Bone marrow (tissue), 2 donors: ENCODE measurements around the gene PPM1B.
"Not testable (repeated sequence)": the region's sequence is repeated elsewhere in the genome, so short reads cannot be mapped to it uniquely, and the experiment has no call there.

ENCODE experiments used
- DNase-seq, 2 donors: peaks; one replicate each; lab custom pipeline; 2025; lab: John Stamatoyannopoulos, UW

The PPM1B gene

DNA sequence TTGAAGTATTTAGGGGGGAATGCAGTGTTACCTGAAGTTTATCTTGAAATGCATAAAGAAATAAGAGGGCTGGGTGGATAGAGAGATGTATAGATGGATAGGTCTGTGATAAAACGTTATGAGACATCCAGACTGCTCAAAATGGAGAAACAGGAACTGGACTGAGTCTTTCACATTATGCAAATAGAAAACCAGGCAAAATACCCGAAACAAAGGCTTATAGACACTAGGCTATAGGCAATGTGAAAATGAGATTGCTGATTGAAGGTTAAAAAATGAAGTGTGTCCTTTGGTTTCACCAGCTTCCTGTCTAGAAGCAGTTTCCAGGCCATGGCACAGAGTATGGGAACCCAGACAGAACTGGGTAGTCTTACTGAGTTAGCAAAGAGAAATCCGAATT is 81.7 kb downstream of the PPM1B start:
- no peak for DNase-seq

DNA sequence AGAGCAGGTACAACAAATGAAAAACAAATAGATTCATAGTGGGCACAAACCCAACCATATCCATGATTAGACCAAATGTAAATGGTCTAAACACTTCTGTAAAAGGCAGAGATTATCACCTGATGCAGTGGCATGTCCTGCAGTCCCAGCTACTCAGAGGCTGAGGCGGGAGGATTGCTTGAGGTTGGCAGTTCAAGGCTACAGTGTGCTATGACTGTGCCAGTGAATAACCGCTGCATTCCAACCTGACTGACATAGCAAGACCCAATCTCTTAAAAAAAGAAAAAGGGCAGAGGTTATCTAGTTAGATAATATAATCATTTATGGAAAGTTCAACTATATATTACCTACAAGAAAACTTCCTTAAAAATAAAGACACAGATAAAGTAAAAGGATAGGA is 85.3 kb downstream of the PPM1B start:
- no peak for DNase-seq

DNA sequence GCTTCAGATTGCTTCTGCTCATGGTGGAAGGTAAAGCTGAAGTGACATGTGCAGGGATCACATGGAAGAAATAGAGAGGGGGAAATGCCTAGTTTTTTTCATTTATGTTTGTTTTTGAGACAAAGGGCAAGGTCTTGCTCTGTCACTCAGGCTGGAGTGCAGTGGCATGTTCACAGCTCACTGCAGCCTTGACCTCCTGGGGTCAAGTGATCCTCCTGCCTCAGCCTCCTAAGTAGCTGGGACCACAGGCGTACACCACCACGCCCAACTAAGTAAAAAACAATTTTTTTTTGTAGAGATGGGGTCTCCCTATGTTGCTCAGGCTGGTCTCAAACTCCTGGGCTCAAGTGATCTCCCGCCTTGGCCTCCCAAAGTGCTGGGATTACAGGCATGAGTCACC is 87.0 kb downstream of the PPM1B start:
- not testable (repeated sequence) for DNase-seq

DNA sequence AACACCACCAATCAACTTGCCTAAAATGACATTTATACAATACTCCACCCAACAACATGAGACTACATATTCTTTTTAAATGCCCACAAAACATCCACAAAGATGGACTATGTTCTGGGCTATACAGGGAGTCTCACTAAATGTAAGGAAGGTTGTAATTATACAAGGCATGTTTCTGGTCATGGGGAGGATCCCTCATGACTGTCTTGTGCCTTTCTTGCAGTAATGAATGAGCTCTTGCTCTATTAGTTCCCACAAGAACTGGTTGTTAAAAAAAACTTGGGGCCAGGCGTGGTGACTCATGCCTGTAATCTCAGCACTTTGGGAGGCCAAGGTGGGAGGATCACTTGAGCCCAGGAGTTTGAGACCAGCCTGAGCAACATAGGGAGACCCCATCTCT is 89.1 kb downstream of the PPM1B start:
- DNase-seq = not testable (repeated sequence)

DNA sequence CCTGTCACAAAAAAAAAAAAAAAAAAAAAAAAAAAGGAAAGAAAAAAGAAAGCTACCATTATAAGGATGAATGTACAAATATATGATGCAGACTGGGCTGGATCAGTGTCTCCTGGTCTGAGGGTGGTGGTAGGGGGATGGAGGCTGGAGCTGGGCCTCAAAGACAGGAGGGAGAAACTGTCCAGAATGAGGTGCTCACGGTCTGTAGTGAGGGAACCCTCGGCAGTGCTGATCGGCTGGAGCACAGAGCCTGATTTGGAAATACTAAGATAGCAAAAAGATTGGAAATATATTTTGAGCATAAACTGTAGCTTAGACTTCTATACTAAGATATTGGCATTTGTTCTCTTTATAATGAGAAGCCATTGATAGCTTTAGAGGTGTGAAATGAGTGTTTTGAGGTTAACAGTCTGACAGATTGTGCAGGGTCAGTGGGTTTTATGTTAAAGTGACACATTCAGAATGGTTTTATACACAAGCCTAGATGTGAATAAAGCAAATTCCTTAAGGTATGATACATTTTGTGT is 98.7 kb downstream of the PPM1B start:
- DNase-seq = no peak

- no peak for DNase-seq
Observed at GRCh38 chr2:44267796-44268648, 99.3 kb downstream of the PPM1B start.

- DNase-seq = no peak
Observed at GRCh38 chr2:44269831-44270230, 101.2 kb downstream of the PPM1B start.

DNA sequence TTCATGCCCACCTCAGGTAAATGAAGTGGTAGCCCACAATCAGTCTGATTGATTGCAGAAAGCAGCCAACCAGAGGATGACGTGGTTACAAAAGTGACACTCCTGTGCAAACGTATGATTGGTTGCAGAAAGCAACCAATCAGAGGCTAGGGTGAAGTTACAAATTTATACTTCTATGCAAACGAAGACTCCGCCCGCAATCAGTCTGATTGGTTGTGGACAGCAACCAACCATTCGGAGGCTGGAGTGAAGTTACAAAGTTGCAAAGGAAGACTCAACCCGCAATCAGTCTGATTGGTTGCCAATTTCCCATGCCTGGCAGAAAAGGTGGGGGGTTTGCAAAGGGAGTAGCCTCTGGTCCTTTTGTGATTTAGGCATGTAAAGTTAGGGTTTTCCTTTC is 102.6 kb downstream of the PPM1B start:
- DNase-seq = no peak

GRCh38 chr2:44273076-44273475 is 104.4 kb downstream of the PPM1B start:
- DNase-seq = no peak

DNA sequence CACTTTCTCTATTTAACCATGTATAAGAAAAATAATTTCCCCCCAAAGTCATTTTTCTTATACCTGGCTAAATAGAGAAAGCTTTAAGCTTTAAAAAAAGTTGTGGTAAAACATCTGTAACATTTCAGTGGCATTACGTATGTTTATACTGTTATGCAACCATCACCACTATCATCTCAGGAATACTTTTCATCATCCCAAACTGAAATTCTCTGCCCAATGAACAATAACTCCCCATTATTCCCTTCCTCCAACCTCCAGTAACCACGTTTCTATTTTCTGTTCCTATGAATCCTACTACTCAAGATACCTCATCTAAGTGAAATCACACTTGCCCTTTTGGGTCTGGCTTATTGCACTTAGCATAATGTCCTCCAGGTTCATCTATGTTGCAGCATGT is 104.9 kb downstream of the PPM1B start:
- DNase-seq = no peak

DNA sequence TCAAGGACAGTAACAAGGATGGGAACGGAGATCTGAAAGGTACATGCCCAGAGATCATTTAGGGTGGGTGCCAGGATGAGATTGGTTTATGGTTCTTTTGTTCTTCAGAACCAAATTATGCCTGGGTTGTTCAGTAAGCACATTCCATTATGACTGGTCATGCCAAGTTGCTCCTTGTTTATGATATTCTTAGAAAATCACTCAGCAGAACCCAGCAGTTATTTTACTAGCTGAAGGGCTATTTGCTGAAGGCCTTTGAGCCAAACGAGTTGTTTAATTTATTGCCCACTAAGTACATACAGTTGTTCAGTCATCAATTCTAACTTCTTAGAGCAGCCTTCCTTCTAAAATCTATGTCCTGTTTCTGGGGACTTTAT is 107.2 kb downstream of the PPM1B start:
- no peak for DNase-seq

DNA sequence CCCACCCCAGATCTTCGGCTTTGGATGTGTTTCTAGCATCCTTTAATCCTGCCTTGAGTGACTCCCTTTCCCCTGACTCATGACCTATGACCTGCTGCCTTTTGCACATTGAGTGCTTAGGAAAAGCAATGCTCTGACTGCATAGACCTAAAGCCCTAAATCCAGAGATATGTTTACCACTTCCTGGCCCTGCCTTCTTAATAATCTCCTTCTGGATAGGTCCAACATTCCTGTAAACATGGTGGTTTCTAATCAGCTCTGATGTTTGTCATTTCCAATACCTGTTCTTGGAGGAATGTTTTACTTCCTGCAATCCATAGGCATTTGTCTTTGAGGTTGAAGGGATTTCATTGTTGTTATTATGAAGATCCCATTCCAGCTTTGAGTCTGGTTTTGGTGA is 108.9 kb downstream of the PPM1B start:
- no peak for DNase-seq

GRCh38 chr2:44280869-44281268 is 112.2 kb downstream of the PPM1B start:
- DNase-seq = no peak
